Hepatocyte (in vitro differentiated cells): ENCODE results near the gene WASF3.

Source experiments
- EZH2 ChIP-seq: fragments of 200-600 bp; sonication (generic); IDR thresholded peaks from 2 replicates; pipeline ENCODE4 v1.6.1; 2016; ENCODE audit warnings: antibody characterized with exemption, mild to moderate bottlenecking, borderline replicate concordance
- TF ChIP-seq, protein P1 (sequence below): fragments of 200-600 bp; sonication (generic); IDR thresholded peaks from 2 replicates; pipeline ENCODE4 v1.5.1; 2016; ENCODE audit warnings: antibody characterized with exemption, mild to moderate bottlenecking; ENCODE audit not compliant: poor library complexity

DNA sequence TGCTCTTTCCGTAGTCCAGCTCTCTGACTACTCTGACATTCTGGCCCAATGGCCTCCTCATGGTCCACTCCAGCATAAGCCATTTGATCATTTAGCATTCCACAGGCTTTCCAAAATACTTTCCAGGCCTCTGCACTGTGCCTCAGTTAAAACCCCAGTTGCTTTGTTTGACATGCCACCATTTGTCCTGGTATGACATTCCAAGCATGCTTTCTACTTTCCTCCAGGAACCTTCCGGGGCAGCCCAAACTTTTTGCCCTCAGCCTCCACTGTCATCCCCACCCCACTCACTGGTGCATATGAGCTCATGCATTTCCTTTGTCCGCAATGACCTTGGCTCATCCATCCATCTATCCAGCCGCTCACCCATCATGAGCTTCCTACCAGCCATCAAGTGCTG, 41.8 kb upstream of the WASF3 start:
- TF ChIP-seq, protein P1, sequence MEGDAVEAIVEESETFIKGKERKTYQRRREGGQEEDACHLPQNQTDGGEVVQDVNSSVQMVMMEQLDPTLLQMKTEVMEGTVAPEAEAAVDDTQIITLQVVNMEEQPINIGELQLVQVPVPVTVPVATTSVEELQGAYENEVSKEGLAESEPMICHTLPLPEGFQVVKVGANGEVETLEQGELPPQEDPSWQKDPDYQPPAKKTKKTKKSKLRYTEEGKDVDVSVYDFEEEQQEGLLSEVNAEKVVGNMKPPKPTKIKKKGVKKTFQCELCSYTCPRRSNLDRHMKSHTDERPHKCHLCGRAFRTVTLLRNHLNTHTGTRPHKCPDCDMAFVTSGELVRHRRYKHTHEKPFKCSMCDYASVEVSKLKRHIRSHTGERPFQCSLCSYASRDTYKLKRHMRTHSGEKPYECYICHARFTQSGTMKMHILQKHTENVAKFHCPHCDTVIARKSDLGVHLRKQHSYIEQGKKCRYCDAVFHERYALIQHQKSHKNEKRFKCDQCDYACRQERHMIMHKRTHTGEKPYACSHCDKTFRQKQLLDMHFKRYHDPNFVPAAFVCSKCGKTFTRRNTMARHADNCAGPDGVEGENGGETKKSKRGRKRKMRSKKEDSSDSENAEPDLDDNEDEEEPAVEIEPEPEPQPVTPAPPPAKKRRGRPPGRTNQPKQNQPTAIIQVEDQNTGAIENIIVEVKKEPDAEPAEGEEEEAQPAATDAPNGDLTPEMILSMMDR: no peak
- TF ChIP-seq EZH2: no peak
